PC-9 (cell line): ENCODE measurements around the gene ACSL6. TPM values are rescaled to one million over a fixed set of nuclear protein-coding genes. Genes with fewer than 3 reads are reported as not detected.

ENCODE experiments used
- BruUV-seq: library from RNA; stranded (reverse); fragments of 400-500 nt; replicated peaks from 2 replicates; lab custom pipeline; 2021; lab: Mats Ljungman, UMichigan
- CTCF ChIA-PET: fragments of 300-600 bp; sonication (Branson Sonifier 250); formaldehyde crosslinking; loops from one replicate; lab custom pipeline; 2022; ENCODE audit warnings: antibody characterized with exemption; lab: Charles Lee
- POLR2A ChIA-PET: fragments of 300-600 bp; sonication (Branson Sonifier 250); formaldehyde crosslinking; loops from one replicate; lab custom pipeline; 2022; ENCODE audit warnings: antibody characterized with exemption; ENCODE audit not compliant: unreplicated experiment; lab: Charles Lee
- DNase-seq, 2 experiments: peaks; one replicate each; pipeline versions ENCODE4 v3.0.0 to v3.0.0-alpha.2; 2015 to 2022; ENCODE audit warnings: mixed read lengths in 1 of 2
- H2AFZ ChIP-seq: fragments of 200-600 bp; sonication (generic); 2 replicates; pipeline ENCODE4 v1.8.1; 2017; ENCODE audit warnings: antibody characterized with exemption
- H3F3A ChIP-seq: fragments of 200-600 bp; sonication (generic); 2 replicates; pipeline ENCODE4 v1.8.1; 2017; ENCODE audit warnings: antibody characterized with exemption, mild to moderate bottlenecking, low read depth; ENCODE audit not compliant: insufficient read depth
- H3K27ac ChIP-seq: fragments of 200-600 bp; sonication (generic); 2 replicates; pipeline ENCODE4 v1.6.1; 2016; ENCODE audit warnings: mixed run types
- H3K27me3 ChIP-seq: fragments of 200-600 bp; sonication (generic); 2 replicates; pipeline ENCODE4 v1.6.1; 2016; ENCODE audit warnings: low read depth, mixed run types; ENCODE audit not compliant: insufficient read depth
- H3K36me3 ChIP-seq: fragments of 200-600 bp; sonication (generic); 2 replicates; pipeline ENCODE4 v1.6.1; 2016; ENCODE audit warnings: low read depth, mixed run types
- H3K4me1 ChIP-seq: fragments of 200-600 bp; sonication (generic); replicated peaks from 2 replicates; pipeline ENCODE4 v1.6.1; 2016; ENCODE audit warnings: mixed run types; ENCODE audit not compliant: insufficient read depth
- H3K4me2 ChIP-seq: fragments of 200-600 bp; sonication (generic); 2 replicates; pipeline ENCODE4 v1.6.1; 2017; ENCODE audit warnings: mixed run types
- H3K4me3 ChIP-seq: fragments of 200-600 bp; sonication (generic); 2 replicates; pipeline ENCODE4 v1.6.1; 2016; ENCODE audit warnings: mixed run types
- H3K79me2 ChIP-seq: fragments of 200-600 bp; sonication (generic); 2 replicates; pipeline ENCODE4 v1.6.1; 2017; ENCODE audit warnings: low read depth, mixed run types
- H3K9me2 ChIP-seq: fragments of 200-600 bp; sonication (generic); 2 replicates; pipeline ENCODE4 v1.8.1; 2017; ENCODE audit warnings: mild to moderate bottlenecking; ENCODE audit not compliant: insufficient read depth
- H3K9me3 ChIP-seq: fragments of 200-600 bp; sonication (generic); 2 replicates; pipeline ENCODE4 v1.8.1; 2016; ENCODE audit warnings: low read depth; ENCODE audit not compliant: insufficient read depth
- H4K20me1 ChIP-seq: fragments of 200-600 bp; sonication (generic); 2 replicates; pipeline ENCODE4 v1.8.1; 2017; ENCODE audit not compliant: insufficient read depth
- CTCF ChIP-seq: fragments of 200-600 bp; sonication (generic); conservative IDR thresholded peaks from 2 replicates; pipeline ENCODE4 v1.6.1; 2017; ENCODE audit warnings: mixed run types, antibody characterized with exemption, mild to moderate bottlenecking, moderate library complexity
- EZH2 ChIP-seq: fragments of 200-600 bp; sonication (generic); IDR thresholded peaks from 2 replicates; pipeline ENCODE4 v1.8.0; 2017; ENCODE audit warnings: antibody characterized with exemption, low read depth
- intact Hi-C: fragments of 100-400 bp; cut with micrococcal nuclease; formaldehyde crosslinking; loops from one replicate; pipeline ENCODE4 v1.10.0; 2022; ENCODE audit not compliant: unreplicated experiment
- total RNA-seq: library from RNA; stranded (reverse); gene quantifications from 2 replicates; pipeline ENCODE4 v1.2.3, GENCODE V29; 2021

Gene ACSL6
- total RNA-seq, 1 experiment from 2014 or later = not detected

GRCh38 chr5:131944702-131945550, 66.5 kb downstream of the ACSL6 start:
- ChIA-PET CTCF (no interaction called here), POLR2A (no interaction called here)
- Histone ChIP-seq H3K9me2 (no peaks in the 10 kb centered on the region), H3K27me3 (no peaks in the 10 kb centered on the region), H3K4me1 (no peaks in the 10 kb centered on the region), H4K20me1 (no peaks in the 10 kb centered on the region), H3K4me2 (no peak overlapping the region), H3F3A (no peaks in the 10 kb centered on the region), H3K36me3 (no peaks in the 10 kb centered on the region), H3K27ac (no peak overlapping the region), H2AFZ (no peak overlapping the region), H3K4me3 (no peak overlapping the region), H3K9me3 (no peaks in the 10 kb centered on the region), H3K79me2 (no peaks in the 10 kb centered on the region)
- BruUV-seq = no TSS peak
- intact Hi-C loops = no loop called here
- no peak for DNase-seq
- TF ChIP-seq EZH2 (no peak), CTCF (no peak)

- H3K4me2 ChIP-seq = no peak overlapping the region
- no peaks in the 10 kb centered on the region for H3K4me1 ChIP-seq
- H3K79me2 ChIP-seq = no peaks in the 10 kb centered on the region
- H3K9me2 ChIP-seq = no peaks in the 10 kb centered on the region
- no peak for TF ChIP-seq CTCF
- no peak for TF ChIP-seq EZH2
- no peaks in the 10 kb centered on the region for H4K20me1 ChIP-seq
- H3K9me3 ChIP-seq = no peaks in the 10 kb centered on the region
- H3F3A ChIP-seq = no peaks in the 10 kb centered on the region
- CTCF ChIA-PET = no interaction called here
- no TSS peak for BruUV-seq
- DNase-seq = no peak
- intact Hi-C loops = no loop called here
- no peak overlapping the region for H3K27ac ChIP-seq
- H3K27me3 ChIP-seq = no peaks in the 10 kb centered on the region
- H3K4me3 ChIP-seq = no peak overlapping the region
- POLR2A ChIA-PET = no interaction called here
- no peaks in the 10 kb centered on the region for H3K36me3 ChIP-seq
- H2AFZ ChIP-seq = no peak overlapping the region
These were observed 67.5 kb downstream of the ACSL6 start for GRCh38 chr5:131943916-131944315.

GRCh38 chr5:131942016-131942415, 69.4 kb downstream of the ACSL6 start:
- H3F3A ChIP-seq = no peaks in the 10 kb centered on the region
- no peaks in the 10 kb centered on the region for H4K20me1 ChIP-seq
- H3K27ac ChIP-seq = no peak overlapping the region
- no peaks in the 10 kb centered on the region for H3K4me1 ChIP-seq
- POLR2A ChIA-PET = no interaction called here
- no peak for TF ChIP-seq EZH2
- TF ChIP-seq CTCF = no peak
- H3K36me3 ChIP-seq = no peaks in the 10 kb centered on the region
- no peak overlapping the region for H3K4me2 ChIP-seq
- H3K9me2 ChIP-seq = no peaks in the 10 kb centered on the region
- BruUV-seq = no TSS peak
- H3K4me3 ChIP-seq = no peak overlapping the region
- no peaks in the 10 kb centered on the region for H3K27me3 ChIP-seq
- H2AFZ ChIP-seq = no peak overlapping the region
- H3K9me3 ChIP-seq = no peaks in the 10 kb centered on the region
- intact Hi-C loops = no loop called here
- H3K79me2 ChIP-seq = no peaks in the 10 kb centered on the region
- no peak for DNase-seq
- CTCF ChIA-PET = no interaction called here
